H1 (cell line): ENCODE data around the gene OR13C3. TPM values are rescaled to one million over a fixed set of nuclear protein-coding genes. Genes with fewer than 3 reads are reported as not detected.

ENCODE experiments used
- CTCF ChIA-PET: fragments of 300-600 bp; sonication (Branson Sonifier 250); formaldehyde crosslinking; loops from one replicate; lab custom pipeline; 2021; ENCODE audit not compliant: partially characterized antibody; lab: Charles Lee
- POLR2A ChIA-PET: fragments of 300-600 bp; sonication (Branson Sonifier 250); formaldehyde crosslinking; loops from one replicate; lab custom pipeline; 2021; ENCODE audit warnings: inconsistent platforms; ENCODE audit not compliant: partially characterized antibody; lab: Charles Lee
- DNase-seq, 2 experiments: peaks; one replicate each; pipeline versions ENCODE4 v3.0.0 to v3.0.0-alpha.2; 2010 to 2022; ENCODE audit warnings: low spot score in 2 of 2, low read depth in 1 of 2, mixed read lengths in 1 of 2
- FAIRE-seq: peaks from 2 replicates; lab custom pipeline; 2011; peaks lifted over from hg19 to GRCh38; lab: Jason Lieb, UNC
- H2AFZ ChIP-seq: 2 replicates; pipeline ENCODE4 v1.8.1; 2012; ENCODE audit warnings: low read length, inconsistent platforms
- H2AK5ac ChIP-seq: 2 replicates; pipeline ENCODE4 v1.6.1; 2013; ENCODE audit warnings: low read depth, low read length
- H2BK120ac ChIP-seq: replicated peaks from 2 replicates; pipeline ENCODE3; 2013; ENCODE audit warnings: low read depth, low read length, inconsistent platforms
- H2BK12ac ChIP-seq: 2 replicates; pipeline ENCODE4 v1.6.1; 2013; ENCODE audit warnings: low read depth, low read length
- H2BK15ac ChIP-seq: 2 replicates; pipeline ENCODE4 v1.6.1; 2013; ENCODE audit warnings: low read length
- H2BK20ac ChIP-seq: 2 replicates; pipeline ENCODE4 v1.6.1; 2013; ENCODE audit warnings: low read length
- H2BK5ac ChIP-seq: 2 replicates; pipeline ENCODE4 v1.6.1; 2013; ENCODE audit warnings: low read depth, low read length
- H3K14ac ChIP-seq: 2 replicates; pipeline ENCODE4 v1.6.1; 2013; ENCODE audit warnings: inconsistent platforms; ENCODE audit not compliant: insufficient read length
- H3K18ac ChIP-seq: 2 replicates; pipeline ENCODE4 v1.6.1; 2013; ENCODE audit warnings: low read length; ENCODE audit errors: extremely low read depth
- H3K23ac ChIP-seq: 2 replicates; pipeline ENCODE4 v1.6.1; 2013; ENCODE audit warnings: inconsistent platforms; ENCODE audit not compliant: insufficient read length
- H3K23me2 ChIP-seq: 2 replicates; pipeline ENCODE4 v1.6.1; 2013; ENCODE audit warnings: low read depth, low read length
- H3K27ac ChIP-seq: 2 replicates; pipeline ENCODE4 v1.6.1; 2011; ENCODE audit warnings: low read depth, low read length, inconsistent platforms
- H3K27me3 ChIP-seq, 4 experiments: replicated peaks in 1 of 4; 1 replicate in 1 of 4; 2 replicates in 3 of 4; pipeline versions ENCODE4 v1.6.1 to v1.8.1; 2011 to 2013; ENCODE audit warnings: low read length in 3 of 4, mild to moderate bottlenecking in 3 of 4, inconsistent platforms in 2 of 4, mixed read lengths in 2 of 4, moderate library complexity in 1 of 4; ENCODE audit not compliant: control insufficient read depth in 3 of 4, insufficient read depth in 3 of 4; ENCODE audit errors: extremely low read depth in 1 of 4
- H3K36me3 ChIP-seq, 4 experiments: 2 replicates each; pipeline versions ENCODE4 v1.6.1 to v1.8.1; 2011 to 2013; ENCODE audit warnings: mild to moderate bottlenecking in 4 of 4, low read length in 3 of 4, moderate library complexity in 2 of 4, control low read depth in 1 of 4, inconsistent platforms in 1 of 4; ENCODE audit not compliant: insufficient read depth in 4 of 4, control insufficient read depth in 2 of 4
- H3K4ac ChIP-seq: replicated peaks from 2 replicates; pipeline ENCODE3; 2013; ENCODE audit warnings: low read length, low read depth, mixed read lengths, inconsistent platforms; ENCODE audit not compliant: insufficient read length
- H3K4me1 ChIP-seq, 4 experiments: replicated peaks in 1 of 4; 1 replicate in 1 of 4; 2 replicates in 3 of 4; pipeline versions ENCODE4 v1.6.1 to v1.8.1; 2011 to 2013; ENCODE audit warnings: low read length in 3 of 4, inconsistent platforms in 2 of 4, mixed read lengths in 1 of 4; ENCODE audit not compliant: insufficient read depth in 4 of 4, control insufficient read depth in 3 of 4
- H3K4me2 ChIP-seq, 2 experiments: 2 replicates each; pipeline versions ENCODE4 v1.6.1 to v1.8.1; 2011 to 2013; ENCODE audit warnings: low read depth in 2 of 2, low read length in 2 of 2, control low read depth in 1 of 2, inconsistent platforms in 1 of 2, mild to moderate bottlenecking in 1 of 2; ENCODE audit not compliant: insufficient read depth in 1 of 2
- H3K4me3 ChIP-seq, 4 experiments: fragments of 200-600, 300-600 bp in 1 of 4; sonication (generic), shearing (Covaris generic), sonication (Bioruptor Twin) in 1 of 4; 2 replicates each; pipeline versions ENCODE4 v1.5.1 to v1.8.1; 2011 to 2016; ENCODE audit warnings: low read length in 4 of 4, low read depth in 3 of 4, control low read depth in 2 of 4, inconsistent platforms in 2 of 4, mild to moderate bottlenecking in 2 of 4, mixed read lengths in 1 of 4, moderate library complexity in 1 of 4; ENCODE audit not compliant: insufficient read depth in 2 of 4; ENCODE audit errors: extremely low read depth in 1 of 4
- H3K56ac ChIP-seq: replicated peaks from 2 replicates; pipeline ENCODE3; 2013; ENCODE audit warnings: low read depth, mild to moderate bottlenecking, mixed read lengths, low read length, inconsistent platforms; ENCODE audit not compliant: insufficient read length
- H3K79me1 ChIP-seq: 2 replicates; pipeline ENCODE4 v1.6.1; 2013; ENCODE audit warnings: low read depth, low read length, control low read depth
- H3K79me2 ChIP-seq, 2 experiments: 2 replicates each; pipeline versions ENCODE4 v1.6.1 to v1.8.1; 2012 to 2013; ENCODE audit warnings: low read length in 2 of 2, mild to moderate bottlenecking in 2 of 2, inconsistent platforms in 1 of 2; ENCODE audit not compliant: insufficient read depth in 2 of 2, control insufficient read depth in 1 of 2
- H3K9ac ChIP-seq, 4 experiments: replicated peaks in 1 of 4; 1 replicate in 1 of 4; 2 replicates in 3 of 4; pipeline versions ENCODE4 v1.6.1 to v1.8.1; 2011 to 2013; ENCODE audit warnings: low read depth in 3 of 4, low read length in 3 of 4, control low read depth in 2 of 4, mild to moderate bottlenecking in 2 of 4, moderate library complexity in 2 of 4, inconsistent platforms in 1 of 4; ENCODE audit errors: extremely low read depth in 1 of 4
- H3K9me3 ChIP-seq, 2 experiments: 2 replicates each; pipeline versions ENCODE4 v1.6.1 to v1.8.1; 2012 to 2013; ENCODE audit warnings: mild to moderate bottlenecking in 2 of 2, moderate library complexity in 2 of 2, control low read depth in 1 of 2, inconsistent platforms in 1 of 2, low read depth in 1 of 2, low read length in 1 of 2, mixed read lengths in 1 of 2; ENCODE audit not compliant: insufficient read depth in 2 of 2
- H4K20me1 ChIP-seq, 2 experiments: replicated peaks in 1 of 2; 2 replicates each; pipeline versions ENCODE3 to v1.8.1; 2011 to 2013; ENCODE audit warnings: inconsistent platforms in 2 of 2, low read length in 2 of 2, mild to moderate bottlenecking in 1 of 2; ENCODE audit not compliant: insufficient read depth in 2 of 2, control insufficient read depth in 1 of 2
- H4K5ac ChIP-seq: 2 replicates; pipeline ENCODE4 v1.6.1; 2013; ENCODE audit warnings: low read length, low read depth, mixed read lengths, inconsistent platforms; ENCODE audit not compliant: insufficient read length
- H4K8ac ChIP-seq: 2 replicates; pipeline ENCODE4 v1.8.0; 2013; ENCODE audit warnings: mild to moderate bottlenecking, moderate library complexity, low read length, inconsistent platforms; ENCODE audit not compliant: insufficient read depth; ENCODE audit errors: extremely low read depth
- H4K91ac ChIP-seq: replicated peaks from 2 replicates; pipeline ENCODE3; 2013; ENCODE audit warnings: low read length, mixed read lengths, inconsistent platforms; ENCODE audit not compliant: insufficient read length
- BCL11A ChIP-seq, 2 experiments: IDR thresholded peaks; one replicate each; pipeline ENCODE4 v1.6.1; 2011; ENCODE audit warnings: low read depth in 2 of 2, low read length in 2 of 2, mild to moderate bottlenecking in 2 of 2
- CHD1 ChIP-seq: IDR thresholded peaks from 2 replicates; pipeline ENCODE4 v1.6.1; 2012; ENCODE audit warnings: low read depth, low read length, improper control_type of control experiment
- TEAD4 ChIP-seq: IDR thresholded peaks from 2 replicates; pipeline ENCODE4 v1.6.1; 2012; ENCODE audit warnings: low read depth, low read length, inconsistent platforms, mixed read lengths
- WGBS, 2 experiments: shearing (Covaris generic) in 1 of 2; methylation state at CpG; one replicate each; pipeline versions ENCODE4 v1.1.6 to v1.1.7; 2013 to 2015; ENCODE audit warnings: low lambda C conversion rate in 2 of 2, mixed read lengths in 2 of 2, inconsistent platforms in 1 of 2, low coverage in 1 of 2, missing lambda C conversion rate in 1 of 2; ENCODE audit not compliant: insufficient replicate concordance in 2 of 2, insufficient coverage in 1 of 2, insufficient read length in 1 of 2; ENCODE audit errors: extremely low coverage in 1 of 2, missing lambda C conversion rate in 1 of 2; 5-methylcytosine and 5-hydroxymethylcytosine counted together
- polyA plus RNA-seq, 7 experiments: library from polyadenylated mRNA; depleted of rRNA in 3 of 7; stranded (reverse) in 5 of 7; unstranded in 2 of 7; fragments of >200 nt in 5 of 7; fragments of 200-250 nt in 2 of 7; gene quantifications; 1 replicate in 5 of 7; 2 replicates in 1 of 7; 4 replicates in 1 of 7; pipeline versions ENCODE4 v1.2.1 to v1.2.3, GENCODE V29; 2011 to 2013; ENCODE audit warnings: missing spikeins in 2 of 7, mixed read lengths in 2 of 7
- total RNA-seq: library from RNA; stranded (reverse); fragmentation: NEBNext Ultra II Directional; extraction: Animal tissue kit (Norgen Biotek cat#: 25700); gene quantifications from 2 replicates; pipeline ENCODE4 v1.2.1, GENCODE V29; 2021

OR13C3 gene
- total and polyA plus RNA-seq, 2 of the 8 experiments (the other 6 are each of a cell fraction or from before 2014, with no cell fraction given), result not detected

- Histone ChIP-seq H3K9ac (no peak overlapping the region), H2BK12ac (no peak overlapping the region), H3K79me2 (no peaks in the 10 kb centered on the region), H3K27ac (no peak overlapping the region), H3K4me1 (no peaks in the 10 kb centered on the region), H3K14ac (no peak overlapping the region), H3K23ac (no peak overlapping the region), H3K4me3 (no peak overlapping the region), H2AK5ac (no peak overlapping the region), H3K18ac (no peak overlapping the region), H2BK120ac (no peak overlapping the region), H4K8ac (no peak overlapping the region), H3K23me2 (no peaks in the 10 kb centered on the region), H2BK15ac (no peak overlapping the region), H3K9me3 (no peaks in the 10 kb centered on the region), H2BK20ac (no peak overlapping the region), H3K79me1 (no peaks in the 10 kb centered on the region), H4K20me1 (no peaks in the 10 kb centered on the region), H3K36me3 (no peaks in the 10 kb centered on the region), H4K91ac (no peak overlapping the region), H4K5ac (no peak overlapping the region), H3K27me3 (no peaks in the 10 kb centered on the region), H3K56ac (no peak overlapping the region), H3K4me2 (no peak overlapping the region), H2AFZ (no peak overlapping the region), H2BK5ac (no peak overlapping the region), H3K4ac (no peak overlapping the region)
- FAIRE-seq, result no peak
- 84% methylated on average over 1 of the region's 1 CpG; no CpG with 5 or more reads in 1 of the 2 experiments for whole genome bisulfite sequencing, 2 experiments
- DNase-seq, result no peak
- TF ChIP-seq BCL11A (IDR thresholded peaks at IDR 0.05; ENCODE audit: low read depth in 2 of 2, low read length in 2 of 2) (no peak), TEAD4 (no peak), CHD1 (no peak)
- POLR2A ChIA-PET, result no interaction called here
- CTCF ChIA-PET, result no interaction called here
These were observed 36.0 kb upstream of the OR13C3 start for GRCh38 chr9:104572612-104573011.
